ENCODE results near the gene PDCL3. TPM values are rescaled to one million over a fixed set of nuclear protein-coding genes. Genes with fewer than 3 reads are reported as not detected.
A peak's percentile ranks its signal among the peaks of the same experiment; 100 is the strongest.

The PDCL3 gene
- total RNA-seq, 1 experiment from 2014 or later = 24.2 TPM

GRCh38 chr2:100520224-100520623 lies 42.6 kb upstream of the PDCL3 start:
- Mint-ChIP-seq H3K27me3 (ENCODE audit: insufficient read depth, unreplicated experiment) (no peaks in the 10 kb centered on the region), H3K9me3 (ENCODE audit: unreplicated experiment) (no peaks in the 10 kb centered on the region), H3K27ac (ENCODE audit: low read depth, unreplicated experiment) (no peak overlapping the region), H3K4me3 (ENCODE audit: unreplicated experiment) (no peak overlapping the region), H3K4me1 (ENCODE audit: insufficient read depth, unreplicated experiment) (peaks cover 8% of the 10 kb centered on the region), H3K36me3 (ENCODE audit: insufficient read depth, unreplicated experiment) (no peaks in the 10 kb centered on the region)
- POLR2A ChIA-PET = no interaction called here
- CTCF ChIA-PET = no interaction called here
- DNase-seq (ENCODE audit: unreplicated experiment) = peak; percentile 22
- no TSS peak for BruUV-seq (replicated peaks)
- TF ChIP-seq, protein P1, sequence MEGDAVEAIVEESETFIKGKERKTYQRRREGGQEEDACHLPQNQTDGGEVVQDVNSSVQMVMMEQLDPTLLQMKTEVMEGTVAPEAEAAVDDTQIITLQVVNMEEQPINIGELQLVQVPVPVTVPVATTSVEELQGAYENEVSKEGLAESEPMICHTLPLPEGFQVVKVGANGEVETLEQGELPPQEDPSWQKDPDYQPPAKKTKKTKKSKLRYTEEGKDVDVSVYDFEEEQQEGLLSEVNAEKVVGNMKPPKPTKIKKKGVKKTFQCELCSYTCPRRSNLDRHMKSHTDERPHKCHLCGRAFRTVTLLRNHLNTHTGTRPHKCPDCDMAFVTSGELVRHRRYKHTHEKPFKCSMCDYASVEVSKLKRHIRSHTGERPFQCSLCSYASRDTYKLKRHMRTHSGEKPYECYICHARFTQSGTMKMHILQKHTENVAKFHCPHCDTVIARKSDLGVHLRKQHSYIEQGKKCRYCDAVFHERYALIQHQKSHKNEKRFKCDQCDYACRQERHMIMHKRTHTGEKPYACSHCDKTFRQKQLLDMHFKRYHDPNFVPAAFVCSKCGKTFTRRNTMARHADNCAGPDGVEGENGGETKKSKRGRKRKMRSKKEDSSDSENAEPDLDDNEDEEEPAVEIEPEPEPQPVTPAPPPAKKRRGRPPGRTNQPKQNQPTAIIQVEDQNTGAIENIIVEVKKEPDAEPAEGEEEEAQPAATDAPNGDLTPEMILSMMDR (IDR thresholded peaks at IDR 0.05; ENCODE audit: unreplicated experiment) = no peak
- intact Hi-C loops (cut with micrococcal nuclease) = no loop called here

DNA sequence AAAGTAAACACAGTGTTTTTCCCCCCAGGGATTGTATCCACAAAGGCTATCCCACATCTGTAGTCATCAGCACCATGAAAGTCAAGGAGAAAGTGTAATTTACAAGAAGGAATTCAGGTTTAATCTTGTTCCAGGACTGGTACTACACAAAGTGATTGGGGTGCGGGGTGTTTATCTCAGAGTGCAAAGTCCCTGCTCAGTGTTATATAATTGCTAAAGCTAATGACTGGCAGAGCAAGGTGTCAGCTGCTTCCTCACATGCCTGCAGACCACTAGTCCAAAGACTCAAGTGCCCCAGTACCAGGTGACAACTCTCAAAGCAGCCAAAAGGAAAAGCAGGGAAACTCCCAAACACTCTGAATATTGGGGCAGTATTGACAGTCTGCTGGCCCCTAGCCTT lies 40.4 kb upstream of the PDCL3 start:
- H3K27ac Mint-ChIP-seq (ENCODE audit: low read depth, unreplicated experiment) = no peak overlapping the region
- ChIA-PET CTCF (no interaction called here), POLR2A (no interaction called here)
- no peak for DNase-seq (ENCODE audit: unreplicated experiment)
- no peaks in the 10 kb centered on the region for H3K36me3 Mint-ChIP-seq (ENCODE audit: insufficient read depth, unreplicated experiment)
- H3K27me3 Mint-ChIP-seq (ENCODE audit: insufficient read depth, unreplicated experiment) = no peaks in the 10 kb centered on the region
- peaks cover 8% of the 10 kb centered on the region for H3K4me1 Mint-ChIP-seq (ENCODE audit: insufficient read depth, unreplicated experiment)
- no peak overlapping the region for H3K4me3 Mint-ChIP-seq (ENCODE audit: unreplicated experiment)
- TF ChIP-seq, protein P1 (IDR thresholded peaks at IDR 0.05; ENCODE audit: unreplicated experiment) = no peak
- H3K9me3 Mint-ChIP-seq (ENCODE audit: unreplicated experiment) = no peaks in the 10 kb centered on the region
- BruUV-seq (replicated peaks) = no TSS peak
- intact Hi-C loops (cut with micrococcal nuclease) = no loop called here

DNA sequence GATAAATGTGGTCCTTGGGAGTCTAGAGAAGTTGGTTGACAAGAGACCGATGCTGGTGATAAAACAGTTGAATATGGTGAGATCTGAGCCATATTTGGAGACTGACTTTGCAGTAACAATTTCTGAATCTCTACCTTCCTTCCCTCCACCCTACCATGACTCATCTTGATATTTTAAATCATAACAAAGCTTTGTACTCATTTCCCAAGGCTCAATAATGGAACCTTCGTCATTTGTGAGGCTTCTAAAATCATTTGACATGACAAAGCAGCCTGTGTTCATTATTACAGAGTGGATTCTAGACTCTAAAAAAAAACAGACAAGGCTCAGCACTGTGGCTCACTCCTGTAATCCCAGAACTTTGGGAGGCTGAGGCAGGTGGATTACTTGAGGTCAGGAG lies 38.5 kb upstream of the PDCL3 start:
- no peak overlapping the region for H3K4me3 Mint-ChIP-seq (ENCODE audit: unreplicated experiment)
- intact Hi-C loops (cut with micrococcal nuclease) = no loop called here
- BruUV-seq (replicated peaks) = no TSS peak

DNA sequence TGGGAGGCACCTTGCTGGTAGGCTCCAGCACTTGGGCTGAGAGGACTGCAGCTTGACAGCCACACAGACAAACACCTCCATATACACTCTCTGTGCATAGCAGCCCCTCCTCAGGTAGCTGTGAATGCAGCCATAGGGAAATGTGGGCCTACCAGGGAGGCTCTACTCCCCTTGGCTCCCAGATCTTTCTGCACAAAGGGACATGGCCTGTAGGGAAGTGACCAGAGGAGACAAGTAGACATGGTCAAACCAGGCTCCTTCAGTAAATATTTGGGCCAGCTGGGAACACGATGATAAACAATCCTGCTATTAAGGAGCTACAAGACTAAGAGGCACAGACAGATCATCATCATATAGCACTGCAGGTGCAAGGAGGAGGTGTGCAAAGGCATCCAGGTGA lies 35.9 kb upstream of the PDCL3 start:
- no peaks in the 10 kb centered on the region for H3K27me3 Mint-ChIP-seq (ENCODE audit: insufficient read depth, unreplicated experiment)
- CTCF ChIA-PET = interaction anchor here (0.6 kb wide), 1 partner anchor 23 kb away, joined by 3 read pairs; no protein-coding TSS in a partner anchor
- POLR2A ChIA-PET = no interaction called here
- H3K36me3 Mint-ChIP-seq (ENCODE audit: insufficient read depth, unreplicated experiment) = no peaks in the 10 kb centered on the region
- no peak overlapping the region for H3K4me3 Mint-ChIP-seq (ENCODE audit: unreplicated experiment)
- no peaks in the 10 kb centered on the region for H3K4me1 Mint-ChIP-seq (ENCODE audit: insufficient read depth, unreplicated experiment)
- DNase-seq (ENCODE audit: unreplicated experiment) = no peak
- no TSS peak for BruUV-seq (replicated peaks)
- TF ChIP-seq, protein P1 (IDR thresholded peaks at IDR 0.05; ENCODE audit: unreplicated experiment) = no peak
- intact Hi-C loops (cut with micrococcal nuclease) = no loop called here
- no peak overlapping the region for H3K27ac Mint-ChIP-seq (ENCODE audit: low read depth, unreplicated experiment)
- H3K9me3 Mint-ChIP-seq (ENCODE audit: unreplicated experiment) = no peaks in the 10 kb centered on the region

More for the DNA sequence above, 38.5 kb upstream of the PDCL3 start:
- POLR2A ChIA-PET = no interaction called here
- CTCF ChIA-PET = no interaction called here
- Mint-ChIP-seq H3K36me3 (ENCODE audit: insufficient read depth, unreplicated experiment) (no peaks in the 10 kb centered on the region), H3K27ac (ENCODE audit: low read depth, unreplicated experiment) (no peak overlapping the region), H3K9me3 (ENCODE audit: unreplicated experiment) (no peaks in the 10 kb centered on the region), H3K27me3 (ENCODE audit: insufficient read depth, unreplicated experiment) (no peaks in the 10 kb centered on the region), H3K4me1 (ENCODE audit: insufficient read depth, unreplicated experiment) (peaks cover 8% of the 10 kb centered on the region)
- DNase-seq (ENCODE audit: unreplicated experiment) = no peak
- TF ChIP-seq, protein P1 (IDR thresholded peaks at IDR 0.05; ENCODE audit: unreplicated experiment) = no peak
